22Rv1 (cell line): ENCODE results near the gene DELE1.

Source experiments
- H3K27ac ChIP-seq: fragments of 450-650 bp; 2 replicates; pipeline ENCODE4 v1.5.1; 2017
- ZFX ChIP-seq: fragments of 450-650 bp; IDR thresholded peaks from 2 replicates; pipeline ENCODE4 v1.6.1; 2017; ENCODE audit warnings: antibody characterized with exemption, borderline replicate concordance
- TF ChIP-seq, protein P1 (sequence below): fragments of 450-650 bp; IDR thresholded peaks from 2 replicates; pipeline ENCODE4 v1.5.1; 2017; ENCODE audit warnings: mild to moderate bottlenecking

The DELE1 gene

GRCh38 chr5:141942185-141942857, 18.6 kb downstream of the DELE1 start:
- no peak overlapping the region for H3K27ac ChIP-seq
- no peak for TF ChIP-seq ZFX
- TF ChIP-seq, protein P1, sequence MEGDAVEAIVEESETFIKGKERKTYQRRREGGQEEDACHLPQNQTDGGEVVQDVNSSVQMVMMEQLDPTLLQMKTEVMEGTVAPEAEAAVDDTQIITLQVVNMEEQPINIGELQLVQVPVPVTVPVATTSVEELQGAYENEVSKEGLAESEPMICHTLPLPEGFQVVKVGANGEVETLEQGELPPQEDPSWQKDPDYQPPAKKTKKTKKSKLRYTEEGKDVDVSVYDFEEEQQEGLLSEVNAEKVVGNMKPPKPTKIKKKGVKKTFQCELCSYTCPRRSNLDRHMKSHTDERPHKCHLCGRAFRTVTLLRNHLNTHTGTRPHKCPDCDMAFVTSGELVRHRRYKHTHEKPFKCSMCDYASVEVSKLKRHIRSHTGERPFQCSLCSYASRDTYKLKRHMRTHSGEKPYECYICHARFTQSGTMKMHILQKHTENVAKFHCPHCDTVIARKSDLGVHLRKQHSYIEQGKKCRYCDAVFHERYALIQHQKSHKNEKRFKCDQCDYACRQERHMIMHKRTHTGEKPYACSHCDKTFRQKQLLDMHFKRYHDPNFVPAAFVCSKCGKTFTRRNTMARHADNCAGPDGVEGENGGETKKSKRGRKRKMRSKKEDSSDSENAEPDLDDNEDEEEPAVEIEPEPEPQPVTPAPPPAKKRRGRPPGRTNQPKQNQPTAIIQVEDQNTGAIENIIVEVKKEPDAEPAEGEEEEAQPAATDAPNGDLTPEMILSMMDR = no peak

- no peak overlapping the region for H3K27ac ChIP-seq
- TF ChIP-seq, protein P1 = no peak
- no peak for TF ChIP-seq ZFX
Measured at GRCh38 chr5:141944076-141944475, 20.4 kb downstream of the DELE1 start.

DNA sequence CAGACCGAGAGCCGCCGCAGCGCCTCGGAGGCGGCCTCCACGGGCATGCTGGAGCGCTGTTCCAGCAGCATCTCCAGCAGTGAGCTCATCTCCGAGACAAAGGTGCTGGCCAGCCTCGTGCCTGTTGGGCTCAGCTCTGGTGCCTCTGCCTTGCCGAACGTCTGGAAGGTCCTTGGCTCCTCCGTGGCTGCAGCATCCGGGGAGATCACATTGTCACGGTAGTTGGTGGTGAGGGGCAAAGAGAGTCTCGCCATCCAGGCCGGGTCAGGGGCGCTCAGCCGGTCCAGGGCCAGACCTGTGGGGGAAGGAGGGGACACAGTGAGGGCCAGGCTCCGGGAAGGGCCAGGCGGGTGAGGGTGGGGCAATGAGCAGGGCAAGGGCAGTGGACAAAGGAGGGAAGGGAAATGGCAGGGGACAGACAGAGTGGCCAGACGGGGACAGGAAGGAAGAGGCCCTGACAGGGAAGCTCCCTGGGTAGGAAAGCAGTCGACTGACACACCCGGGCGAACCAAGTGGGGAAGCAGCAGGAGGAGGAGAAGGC, 21.9 kb downstream of the DELE1 start:
- no peak overlapping the region for H3K27ac ChIP-seq
- TF ChIP-seq ZFX = no peak
- TF ChIP-seq, protein P1 = no peak

DNA sequence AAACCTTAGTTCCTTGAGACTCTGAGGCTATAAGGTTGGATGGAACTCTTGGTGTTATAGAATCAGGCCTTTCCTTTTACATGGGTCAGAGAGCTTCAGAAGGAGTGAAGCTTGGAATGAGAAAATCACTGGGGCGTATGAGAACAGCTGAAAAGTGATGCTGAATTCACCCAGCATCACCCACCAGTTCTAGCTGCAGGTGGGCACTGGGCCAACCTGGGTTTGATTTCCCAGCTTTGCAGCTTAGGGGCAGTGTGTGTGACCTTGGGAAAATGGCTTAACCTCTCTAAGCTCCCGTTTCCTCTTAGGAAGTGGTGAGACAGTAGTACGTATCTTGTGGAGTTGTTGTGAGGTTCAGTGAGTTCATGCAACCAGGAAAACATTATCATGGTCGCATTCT, 23.6 kb downstream of the DELE1 start:
- H3K27ac ChIP-seq = no peak overlapping the region
- TF ChIP-seq ZFX = no peak
- TF ChIP-seq, protein P1 = no peak

- no peak overlapping the region for H3K27ac ChIP-seq
- TF ChIP-seq ZFX = no peak
- TF ChIP-seq, protein P1 = no peak
Measured at GRCh38 chr5:141948812-141949211, 25.1 kb downstream of the DELE1 start.

DNA sequence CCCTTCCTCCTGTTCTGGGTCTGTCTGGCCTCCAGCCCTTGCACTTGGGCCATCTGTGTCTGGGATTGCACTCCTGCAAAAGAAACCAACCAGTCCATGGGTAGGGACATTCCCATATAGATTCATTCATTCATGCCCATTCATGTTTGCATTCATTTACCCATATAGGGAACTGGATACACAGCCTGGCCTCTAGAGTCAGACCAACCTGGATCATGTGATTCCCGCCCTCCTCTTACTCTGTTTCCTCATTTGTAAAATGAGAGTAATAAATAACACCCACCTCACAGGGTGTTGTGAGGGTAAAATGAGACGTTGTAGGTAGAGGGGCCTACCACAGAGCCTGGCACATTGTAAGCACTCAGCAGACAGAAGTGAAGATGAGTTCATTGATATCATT, 25.8 kb downstream of the DELE1 start:
- TF ChIP-seq, protein P1 = no peak
- TF ChIP-seq ZFX = no peak
- H3K27ac ChIP-seq = no peak overlapping the region

- TF ChIP-seq, protein P1 = no peak
- no peak for TF ChIP-seq ZFX
- H3K27ac ChIP-seq = no peak overlapping the region
Measured at GRCh38 chr5:141950207-141951005, 26.7 kb downstream of the DELE1 start.
